GM23338 (cell line): ENCODE data around the gene KCNK16. TPM values are rescaled to one million over a fixed set of nuclear protein-coding genes. Genes with fewer than 3 reads are reported as not detected.

ENCODE experiments used
- ATAC-seq: fragments of 200-7000 bp; cut with Tn5 transposase; 3 replicates; pipeline ENCODE4 v1.9.1; 2020
- DNase-seq: peaks from one replicate; pipeline ENCODE4 v3.0.0-alpha.2; 2015; ENCODE audit warnings: low spot score
- H2AFZ ChIP-seq: fragments of 200-600 bp; sonication (generic); 2 replicates; pipeline ENCODE4 v1.8.0; 2016; ENCODE audit warnings: antibody characterized with exemption, mild to moderate bottlenecking, moderate library complexity
- H3F3A ChIP-seq: fragments of 200-600 bp; sonication (generic); replicated peaks from 2 replicates; pipeline ENCODE4 v1.8.0; 2017; ENCODE audit warnings: antibody characterized with exemption, mixed run types, low read depth
- H3K27ac ChIP-seq: fragments of 200-600 bp; sonication (generic); 2 replicates; pipeline ENCODE4 v1.6.1; 2016; ENCODE audit warnings: low read depth
- H3K27me3 ChIP-seq: fragments of 200-600 bp; sonication (generic); 2 replicates; pipeline ENCODE4 v1.8.0; 2016; ENCODE audit warnings: mild to moderate bottlenecking, mixed run types, moderate library complexity; ENCODE audit not compliant: insufficient read depth
- H3K36me3 ChIP-seq: fragments of 200-600 bp; sonication (generic); 2 replicates; pipeline ENCODE4 v1.8.0; 2016; ENCODE audit warnings: mild to moderate bottlenecking; ENCODE audit not compliant: insufficient read depth
- H3K4me1 ChIP-seq: fragments of 200-600 bp; sonication (generic); 2 replicates; pipeline ENCODE4 v1.8.0; 2016; ENCODE audit warnings: mild to moderate bottlenecking, moderate library complexity; ENCODE audit not compliant: insufficient read depth
- H3K4me2 ChIP-seq: fragments of 200-600 bp; sonication (generic); 2 replicates; pipeline ENCODE4 v1.7.1; 2017; ENCODE audit warnings: mixed run types
- H3K4me3 ChIP-seq: fragments of 200-600 bp; sonication (generic); 2 replicates; pipeline ENCODE4 v1.6.1; 2016; ENCODE audit warnings: mixed run types
- H3K79me2 ChIP-seq: fragments of 200-600 bp; sonication (generic); replicated peaks from 2 replicates; pipeline ENCODE4 v1.8.0; 2017; ENCODE audit warnings: mild to moderate bottlenecking; ENCODE audit not compliant: insufficient read depth
- H3K9me2 ChIP-seq: fragments of 200-600 bp; sonication (generic); 2 replicates; pipeline ENCODE4 v1.8.0; 2017; ENCODE audit not compliant: insufficient read depth
- H4K20me1 ChIP-seq: fragments of 200-600 bp; sonication (generic); replicated peaks from 2 replicates; pipeline ENCODE4 v1.8.0; 2017; ENCODE audit warnings: mild to moderate bottlenecking; ENCODE audit not compliant: insufficient read depth
- H3K27ac Mint-ChIP-seq: 2 replicates; pipeline ENCODE4 v1.8.0; 2020; ENCODE audit warnings: inconsistent platforms, mild to moderate bottlenecking, moderate library complexity, mixed read lengths
- H3K27me3 Mint-ChIP-seq: 3 replicates; pipeline ENCODE4 v1.8.0; 2022; ENCODE audit warnings: low read depth, mild to moderate bottlenecking, moderate library complexity, mixed read lengths, inconsistent platforms; ENCODE audit not compliant: insufficient read depth, poor library complexity
- H3K36me3 Mint-ChIP-seq: 3 replicates; pipeline ENCODE4 v1.8.0; 2021; ENCODE audit warnings: low read depth, mild to moderate bottlenecking, inconsistent platforms, moderate library complexity, mixed read lengths
- H3K4me1 Mint-ChIP-seq: 3 replicates; pipeline ENCODE4 v1.8.0; 2020; ENCODE audit warnings: mild to moderate bottlenecking, inconsistent platforms, mixed read lengths
- H3K4me3 Mint-ChIP-seq: 3 replicates; pipeline ENCODE4 v1.8.0; 2021; ENCODE audit warnings: moderate library complexity, mild to moderate bottlenecking, inconsistent platforms, mixed read lengths
- H3K9me3 Mint-ChIP-seq: 3 replicates; pipeline ENCODE4 v1.8.0; 2020; ENCODE audit warnings: moderate library complexity, mild to moderate bottlenecking, inconsistent platforms, mixed read lengths
- CREB1 ChIP-seq: fragments of 250-450 bp; sonication (Bioruptor Pico); IDR thresholded peaks from 2 replicates; pipeline ENCODE4 v1.5.0; 2020; ENCODE audit warnings: low read depth, mild to moderate bottlenecking, moderate library complexity
- EZH2 ChIP-seq: fragments of 200-600 bp; sonication (generic); IDR thresholded peaks from one replicate; pipeline ENCODE4 v1.8.0; 2017; ENCODE audit warnings: antibody characterized with exemption, mild to moderate bottlenecking, low read depth; ENCODE audit not compliant: unreplicated experiment
- EZH2phosphoT487 ChIP-seq: fragments of 200-600 bp; sonication (generic); IDR thresholded peaks from one replicate; pipeline ENCODE4 v1.8.1; 2018; ENCODE audit warnings: antibody characterized with exemption; ENCODE audit not compliant: unreplicated experiment
- JUNB ChIP-seq: IDR thresholded peaks from one replicate; pipeline ENCODE4 v1.6.1; 2016; ENCODE audit warnings: antibody characterized with exemption; ENCODE audit not compliant: unreplicated experiment
- NANOG ChIP-seq: IDR thresholded peaks from 2 replicates; pipeline ENCODE4 v1.6.1; 2016; ENCODE audit warnings: antibody characterized with exemption, borderline replicate concordance
- POLR2AphosphoS5 ChIP-seq: IDR thresholded peaks from 2 replicates; pipeline ENCODE4 v1.6.1; 2016; ENCODE audit warnings: antibody characterized with exemption, low read depth
- ZNF114 ChIP-seq: fragments of 250-450 bp; sonication (Bioruptor Pico); IDR thresholded peaks from 2 replicates; pipeline ENCODE4 v1.5.0; 2020; ENCODE audit warnings: mild to moderate bottlenecking, moderate library complexity
- ZNF331 ChIP-seq: fragments of 250-450 bp; sonication (Bioruptor Pico); IDR thresholded peaks from 2 replicates; pipeline ENCODE4 v1.5.0; 2020; ENCODE audit warnings: low read depth, mild to moderate bottlenecking, moderate library complexity
- polyA plus RNA-seq: library from polyadenylated mRNA; unstranded; fragments of >200 nt; fragmentation: Nextera tagmentation; extraction: Ambion mirVana; gene quantifications from 2 replicates; pipeline ENCODE4 v1.2.1, GENCODE V29; 2016
- total RNA-seq: library from RNA; depleted of rRNA; stranded (reverse); fragments of >200 nt; shearing (Covaris generic); gene quantifications from 2 replicates; pipeline ENCODE4 v1.2.3, GENCODE V29; 2014
- TF ChIP-seq, protein P1 (sequence below): IDR thresholded peaks from one replicate; pipeline ENCODE4 v1.6.1; 2018; ENCODE audit warnings: antibody characterized with exemption; ENCODE audit not compliant: unreplicated experiment
- TF ChIP-seq, protein P2 (sequence below): IDR thresholded peaks from 2 replicates; pipeline ENCODE4 v1.6.1; 2016; ENCODE audit warnings: antibody characterized with exemption
- TF ChIP-seq, protein P3 (sequence below), 2 experiments: fragments of 200-600 bp in 1 of 2; sonication (generic) in 1 of 2; conservative IDR thresholded peaks; 2 replicates each; pipeline versions ENCODE4 v1.5.1 to v1.6.1; 2016 to 2017; ENCODE audit warnings: antibody characterized with exemption in 2 of 2, low read depth in 2 of 2, mild to moderate bottlenecking in 2 of 2, moderate library complexity in 1 of 2

Gene KCNK16
- total and polyA plus RNA-seq, 2 experiments from 2014 or later, result not detected

DNA sequence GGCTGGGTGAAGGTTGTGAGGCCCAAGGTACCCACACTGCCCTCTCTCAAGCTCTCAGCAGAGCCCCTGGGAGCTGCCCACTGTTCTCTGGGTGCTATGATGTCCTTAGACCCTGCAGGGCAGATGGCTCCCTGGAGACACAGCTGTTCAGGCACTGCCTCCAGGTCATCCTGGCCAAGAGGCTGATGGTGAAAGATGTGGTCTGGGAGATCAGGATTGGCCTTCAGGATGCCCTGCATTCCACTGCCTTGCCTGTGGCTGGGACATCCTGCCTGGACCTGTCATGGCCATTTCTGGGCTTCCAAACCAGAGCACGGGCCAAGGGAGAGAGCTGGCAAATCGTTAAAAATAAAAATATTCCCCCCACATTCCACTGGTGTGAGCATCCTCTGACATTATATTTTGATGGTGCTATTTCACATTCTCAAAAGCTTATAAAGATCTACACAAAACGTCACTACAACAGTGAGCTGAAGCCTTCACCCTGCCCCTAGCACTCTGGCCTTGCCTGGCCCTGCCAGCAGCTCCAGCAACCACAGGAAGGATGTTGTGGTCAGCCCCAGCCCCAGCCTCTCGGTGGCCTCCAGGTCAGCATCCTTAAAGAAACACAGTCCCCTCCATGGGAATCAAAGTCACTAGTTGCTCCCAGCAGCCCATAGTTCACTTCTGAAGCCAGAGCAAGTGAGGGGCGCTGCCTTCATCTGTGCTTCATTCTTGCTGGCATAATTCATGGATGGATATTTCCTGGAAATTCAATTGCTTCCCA is 13.5 kb upstream of the KCNK16 start (continued):
- TF ChIP-seq, protein P1, sequence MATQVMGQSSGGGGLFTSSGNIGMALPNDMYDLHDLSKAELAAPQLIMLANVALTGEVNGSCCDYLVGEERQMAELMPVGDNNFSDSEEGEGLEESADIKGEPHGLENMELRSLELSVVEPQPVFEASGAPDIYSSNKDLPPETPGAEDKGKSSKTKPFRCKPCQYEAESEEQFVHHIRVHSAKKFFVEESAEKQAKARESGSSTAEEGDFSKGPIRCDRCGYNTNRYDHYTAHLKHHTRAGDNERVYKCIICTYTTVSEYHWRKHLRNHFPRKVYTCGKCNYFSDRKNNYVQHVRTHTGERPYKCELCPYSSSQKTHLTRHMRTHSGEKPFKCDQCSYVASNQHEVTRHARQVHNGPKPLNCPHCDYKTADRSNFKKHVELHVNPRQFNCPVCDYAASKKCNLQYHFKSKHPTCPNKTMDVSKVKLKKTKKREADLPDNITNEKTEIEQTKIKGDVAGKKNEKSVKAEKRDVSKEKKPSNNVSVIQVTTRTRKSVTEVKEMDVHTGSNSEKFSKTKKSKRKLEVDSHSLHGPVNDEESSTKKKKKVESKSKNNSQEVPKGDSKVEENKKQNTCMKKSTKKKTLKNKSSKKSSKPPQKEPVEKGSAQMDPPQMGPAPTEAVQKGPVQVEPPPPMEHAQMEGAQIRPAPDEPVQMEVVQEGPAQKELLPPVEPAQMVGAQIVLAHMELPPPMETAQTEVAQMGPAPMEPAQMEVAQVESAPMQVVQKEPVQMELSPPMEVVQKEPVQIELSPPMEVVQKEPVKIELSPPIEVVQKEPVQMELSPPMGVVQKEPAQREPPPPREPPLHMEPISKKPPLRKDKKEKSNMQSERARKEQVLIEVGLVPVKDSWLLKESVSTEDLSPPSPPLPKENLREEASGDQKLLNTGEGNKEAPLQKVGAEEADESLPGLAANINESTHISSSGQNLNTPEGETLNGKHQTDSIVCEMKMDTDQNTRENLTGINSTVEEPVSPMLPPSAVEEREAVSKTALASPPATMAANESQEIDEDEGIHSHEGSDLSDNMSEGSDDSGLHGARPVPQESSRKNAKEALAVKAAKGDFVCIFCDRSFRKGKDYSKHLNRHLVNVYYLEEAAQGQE, result no peak
- TF ChIP-seq, protein P2, sequence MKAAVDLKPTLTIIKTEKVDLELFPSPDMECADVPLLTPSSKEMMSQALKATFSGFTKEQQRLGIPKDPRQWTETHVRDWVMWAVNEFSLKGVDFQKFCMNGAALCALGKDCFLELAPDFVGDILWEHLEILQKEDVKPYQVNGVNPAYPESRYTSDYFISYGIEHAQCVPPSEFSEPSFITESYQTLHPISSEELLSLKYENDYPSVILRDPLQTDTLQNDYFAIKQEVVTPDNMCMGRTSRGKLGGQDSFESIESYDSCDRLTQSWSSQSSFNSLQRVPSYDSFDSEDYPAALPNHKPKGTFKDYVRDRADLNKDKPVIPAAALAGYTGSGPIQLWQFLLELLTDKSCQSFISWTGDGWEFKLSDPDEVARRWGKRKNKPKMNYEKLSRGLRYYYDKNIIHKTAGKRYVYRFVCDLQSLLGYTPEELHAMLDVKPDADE, result no peak
- TF ChIP-seq ZNF331 (CRISPR knock-in tag) (no peak), ZNF114 (CRISPR knock-in tag) (no peak), EZH2 (no peak), EZH2phosphoT487 (no peak), NANOG (no peak)

DNA sequence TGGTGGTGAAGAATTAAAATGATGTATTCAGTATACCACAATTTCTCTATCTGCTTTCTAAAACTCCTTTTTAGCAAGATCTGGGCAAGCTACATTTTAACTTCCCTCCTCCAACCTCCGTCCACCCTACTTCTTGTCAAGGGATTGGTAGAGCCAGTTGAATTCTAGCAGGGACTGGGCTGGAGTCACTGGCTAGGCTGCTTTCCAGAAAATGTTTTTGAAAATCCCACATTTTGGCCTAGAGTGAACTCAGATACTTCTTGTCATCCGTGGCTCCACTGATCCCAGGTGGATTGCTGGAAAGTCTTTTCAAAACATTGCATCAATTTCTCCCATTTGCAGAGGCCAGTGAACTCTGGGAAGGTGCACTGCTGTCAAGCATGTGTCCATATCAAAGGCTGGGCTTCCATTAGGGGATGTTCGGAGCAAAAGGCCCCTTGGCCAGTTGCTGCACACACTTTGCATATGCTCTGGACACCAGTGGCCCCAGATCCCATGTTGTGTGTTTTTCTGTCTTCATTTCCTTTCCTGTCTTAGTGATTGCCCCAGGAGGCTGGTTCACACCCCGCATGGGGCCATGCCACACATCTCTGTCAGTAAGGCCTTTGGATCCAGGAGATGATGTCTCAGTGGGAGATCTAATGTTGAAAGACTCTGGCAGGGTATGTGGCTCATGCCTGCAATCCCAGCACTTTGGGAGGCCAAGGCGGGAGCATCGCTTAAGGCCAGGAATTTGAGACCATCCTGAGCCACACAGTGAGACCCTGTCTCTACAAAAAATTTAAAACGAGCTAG is 11.3 kb upstream of the KCNK16 start:
- H3K36me3 Mint-ChIP-seq, result no peaks in the 10 kb centered on the region
- no peaks in the 10 kb centered on the region for H3K4me1 ChIP-seq
- no peaks in the 10 kb centered on the region for H3K36me3 ChIP-seq
- H3K27me3 Mint-ChIP-seq, result peaks cover 9% of the 10 kb centered on the region
- H3K27ac ChIP-seq, result no peak overlapping the region
- H3K4me2 ChIP-seq, result no peak overlapping the region
- no peak overlapping the region for H3K4me3 Mint-ChIP-seq
- DNase-seq (no peak), ATAC-seq (no peak)
- peaks cover 9% of the 10 kb centered on the region for H3K4me1 Mint-ChIP-seq
- H2AFZ ChIP-seq, result no peak overlapping the region
- no peaks in the 10 kb centered on the region for H3K9me2 ChIP-seq
- H3K27me3 ChIP-seq, result no peaks in the 10 kb centered on the region
- no peaks in the 10 kb centered on the region for H3K9me3 Mint-ChIP-seq
- H3F3A ChIP-seq, result no peaks in the 10 kb centered on the region
- H3K27ac Mint-ChIP-seq, result no peak overlapping the region
- H3K4me3 ChIP-seq, result no peak overlapping the region
- H3K79me2 ChIP-seq, result no peaks in the 10 kb centered on the region
- H4K20me1 ChIP-seq, result no peaks in the 10 kb centered on the region
- TF ChIP-seq, protein P3, sequence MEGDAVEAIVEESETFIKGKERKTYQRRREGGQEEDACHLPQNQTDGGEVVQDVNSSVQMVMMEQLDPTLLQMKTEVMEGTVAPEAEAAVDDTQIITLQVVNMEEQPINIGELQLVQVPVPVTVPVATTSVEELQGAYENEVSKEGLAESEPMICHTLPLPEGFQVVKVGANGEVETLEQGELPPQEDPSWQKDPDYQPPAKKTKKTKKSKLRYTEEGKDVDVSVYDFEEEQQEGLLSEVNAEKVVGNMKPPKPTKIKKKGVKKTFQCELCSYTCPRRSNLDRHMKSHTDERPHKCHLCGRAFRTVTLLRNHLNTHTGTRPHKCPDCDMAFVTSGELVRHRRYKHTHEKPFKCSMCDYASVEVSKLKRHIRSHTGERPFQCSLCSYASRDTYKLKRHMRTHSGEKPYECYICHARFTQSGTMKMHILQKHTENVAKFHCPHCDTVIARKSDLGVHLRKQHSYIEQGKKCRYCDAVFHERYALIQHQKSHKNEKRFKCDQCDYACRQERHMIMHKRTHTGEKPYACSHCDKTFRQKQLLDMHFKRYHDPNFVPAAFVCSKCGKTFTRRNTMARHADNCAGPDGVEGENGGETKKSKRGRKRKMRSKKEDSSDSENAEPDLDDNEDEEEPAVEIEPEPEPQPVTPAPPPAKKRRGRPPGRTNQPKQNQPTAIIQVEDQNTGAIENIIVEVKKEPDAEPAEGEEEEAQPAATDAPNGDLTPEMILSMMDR (conservative IDR thresholded peaks at IDR 0.05; ENCODE audit: low read depth in 2 of 2), result no peak
- TF ChIP-seq EZH2, result no peak
- no peak for TF ChIP-seq EZH2phosphoT487
- no peak for TF ChIP-seq CREB1
- TF ChIP-seq NANOG, result no peak
- TF ChIP-seq, protein P1, result no peak
- no peak for TF ChIP-seq ZNF331 (CRISPR knock-in tag)
- no peak for TF ChIP-seq ZNF114 (CRISPR knock-in tag)
- TF ChIP-seq POLR2AphosphoS5, result no peak
- TF ChIP-seq JUNB, result no peak
